Measurements from ENCODE around the gene ACAD10. TPM values are rescaled to one million over a fixed set of nuclear protein-coding genes. Genes with fewer than 3 reads are reported as not detected.
"Not testable (repeated sequence)": the region's sequence is repeated elsewhere in the genome, so short reads cannot be mapped to it uniquely, and the experiment has no call there.

ACAD10 gene
- total and polyA plus RNA-seq, 7 donors: 5.8 to 31.0 (median 12.8) TPM

DNA sequence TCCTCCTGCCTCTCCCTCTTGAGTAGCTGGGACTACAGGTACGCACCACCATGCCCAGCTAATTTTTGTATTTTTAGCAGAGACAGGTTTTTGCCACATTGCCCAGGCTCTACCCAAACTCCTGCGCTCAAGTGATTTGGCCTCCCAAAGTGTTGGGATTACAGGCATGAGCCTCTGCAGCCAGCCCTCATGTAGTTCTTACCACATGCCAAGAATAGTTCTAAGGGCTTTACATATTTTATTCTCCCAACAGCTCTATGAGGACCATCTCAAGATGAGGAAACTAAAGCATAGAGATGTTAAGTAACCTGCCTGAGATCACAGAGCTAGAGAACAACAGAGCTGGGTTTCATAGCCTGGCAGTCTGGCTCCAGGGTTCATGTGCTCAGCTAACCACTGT, 42.9 kb downstream of the ACAD10 start:
- H3K4me3 ChIP-seq: no peak overlapping the region
- no peaks in the 10 kb centered on the region for H3K4me1 ChIP-seq
- intact Hi-C loops (cut with DNase I): no loop called here
- H3K27ac ChIP-seq: no peak overlapping the region
- TF ChIP-seq, protein P1, sequence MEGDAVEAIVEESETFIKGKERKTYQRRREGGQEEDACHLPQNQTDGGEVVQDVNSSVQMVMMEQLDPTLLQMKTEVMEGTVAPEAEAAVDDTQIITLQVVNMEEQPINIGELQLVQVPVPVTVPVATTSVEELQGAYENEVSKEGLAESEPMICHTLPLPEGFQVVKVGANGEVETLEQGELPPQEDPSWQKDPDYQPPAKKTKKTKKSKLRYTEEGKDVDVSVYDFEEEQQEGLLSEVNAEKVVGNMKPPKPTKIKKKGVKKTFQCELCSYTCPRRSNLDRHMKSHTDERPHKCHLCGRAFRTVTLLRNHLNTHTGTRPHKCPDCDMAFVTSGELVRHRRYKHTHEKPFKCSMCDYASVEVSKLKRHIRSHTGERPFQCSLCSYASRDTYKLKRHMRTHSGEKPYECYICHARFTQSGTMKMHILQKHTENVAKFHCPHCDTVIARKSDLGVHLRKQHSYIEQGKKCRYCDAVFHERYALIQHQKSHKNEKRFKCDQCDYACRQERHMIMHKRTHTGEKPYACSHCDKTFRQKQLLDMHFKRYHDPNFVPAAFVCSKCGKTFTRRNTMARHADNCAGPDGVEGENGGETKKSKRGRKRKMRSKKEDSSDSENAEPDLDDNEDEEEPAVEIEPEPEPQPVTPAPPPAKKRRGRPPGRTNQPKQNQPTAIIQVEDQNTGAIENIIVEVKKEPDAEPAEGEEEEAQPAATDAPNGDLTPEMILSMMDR (IDR thresholded peaks at IDR 0.05): no peak
- no peak for TF ChIP-seq EP300 (IDR thresholded peaks at IDR 0.05)
- no peak for TF ChIP-seq POLR2AphosphoS5 (IDR thresholded peaks at IDR 0.05)
- no peak for TF ChIP-seq POLR2A (IDR thresholded peaks at IDR 0.05)
- H3K9me3 ChIP-seq: no peaks in the 10 kb centered on the region
- WGBS, 2 donors: 96 to 100% methylated on average over 2 of the region's 2 CpGs
- no peak for DNase-seq
- no peaks in the 10 kb centered on the region for H3K27me3 ChIP-seq
- H3K36me3 ChIP-seq: peaks cover 4 to 83% (median 13%) of the 10 kb centered on the region in 4 donors

DNA sequence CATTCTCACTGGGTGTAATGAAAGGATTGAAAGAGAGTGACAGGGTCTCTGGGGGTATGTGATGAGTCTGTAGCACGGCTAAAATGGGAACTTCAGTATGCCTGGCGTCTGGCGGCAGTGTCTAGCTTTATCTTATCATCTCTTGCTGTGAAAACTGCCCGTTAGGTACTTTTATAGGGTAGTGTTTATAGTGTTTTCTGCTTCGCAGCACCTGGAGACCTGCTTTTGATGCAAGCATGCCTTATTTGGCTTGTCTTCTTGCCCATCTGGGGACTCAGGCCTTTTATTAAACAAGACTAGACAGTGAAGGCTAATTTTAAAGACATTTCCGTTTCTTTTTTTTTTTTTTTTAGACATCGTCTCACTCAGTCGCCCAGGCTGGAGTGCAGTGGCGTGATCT, 44.6 kb downstream of the ACAD10 start:
- Histone ChIP-seq H3K9me3 (no peaks in the 10 kb centered on the region), H3K27me3 (no peaks in the 10 kb centered on the region), H3K4me1 (no peaks in the 10 kb centered on the region), H3K4me3 (no peak overlapping the region), H3K36me3 (peaks cover 4 to 85% (median 15%) of the 10 kb centered on the region in 4 donors), H3K27ac (no peak overlapping the region)
- intact Hi-C loops (cut with DNase I): no loop called here
- WGBS, 2 donors: 87 to 91% methylated on average over 9 of the region's 9 CpGs
- DNase-seq: no peak
- TF ChIP-seq POLR2A (IDR thresholded peaks at IDR 0.05) (no peak), POLR2AphosphoS5 (IDR thresholded peaks at IDR 0.05) (no peak), EP300 (IDR thresholded peaks at IDR 0.05) (no peak)
- TF ChIP-seq, protein P1 (IDR thresholded peaks at IDR 0.05): no peak

DNA sequence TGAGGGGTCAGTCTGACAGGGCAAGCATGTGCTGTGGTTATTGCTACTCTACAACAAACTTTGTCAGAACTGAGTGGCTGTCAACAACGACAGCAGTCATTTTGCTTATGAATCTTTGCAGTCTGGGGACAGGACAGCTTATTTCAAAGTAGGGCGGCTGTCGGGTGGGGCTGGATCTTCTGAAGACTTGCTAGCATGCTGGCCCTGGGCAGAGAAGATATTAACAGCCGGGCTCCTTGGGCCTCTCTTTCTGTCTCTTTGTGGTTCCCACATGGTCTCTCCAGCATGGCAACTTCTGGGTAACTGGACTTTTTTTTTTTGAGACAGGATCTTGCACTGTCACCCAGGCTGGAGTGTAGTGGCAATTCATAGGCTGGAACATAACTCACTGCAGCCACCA, 46.9 kb downstream of the ACAD10 start:
- no peak for DNase-seq
- 90 to 93% methylated on average over 4 of the region's 4 CpGs for WGBS, 2 donors
- TF ChIP-seq EP300 (IDR thresholded peaks at IDR 0.05) (no peak), POLR2AphosphoS5 (IDR thresholded peaks at IDR 0.05) (no peak), POLR2A (IDR thresholded peaks at IDR 0.05) (no peak)
- TF ChIP-seq, protein P1 (IDR thresholded peaks at IDR 0.05): no peak
- H3K4me1 ChIP-seq: no peaks in the 10 kb centered on the region
- no peaks in the 10 kb centered on the region for H3K9me3 ChIP-seq
- H3K36me3 ChIP-seq: peaks cover 4 to 88% (median 14%) of the 10 kb centered on the region in 4 donors
- intact Hi-C loops (cut with DNase I): no loop called here
- H3K27ac ChIP-seq: no peak overlapping the region
- H3K4me3 ChIP-seq: no peak overlapping the region
- no peaks in the 10 kb centered on the region for H3K27me3 ChIP-seq

DNA sequence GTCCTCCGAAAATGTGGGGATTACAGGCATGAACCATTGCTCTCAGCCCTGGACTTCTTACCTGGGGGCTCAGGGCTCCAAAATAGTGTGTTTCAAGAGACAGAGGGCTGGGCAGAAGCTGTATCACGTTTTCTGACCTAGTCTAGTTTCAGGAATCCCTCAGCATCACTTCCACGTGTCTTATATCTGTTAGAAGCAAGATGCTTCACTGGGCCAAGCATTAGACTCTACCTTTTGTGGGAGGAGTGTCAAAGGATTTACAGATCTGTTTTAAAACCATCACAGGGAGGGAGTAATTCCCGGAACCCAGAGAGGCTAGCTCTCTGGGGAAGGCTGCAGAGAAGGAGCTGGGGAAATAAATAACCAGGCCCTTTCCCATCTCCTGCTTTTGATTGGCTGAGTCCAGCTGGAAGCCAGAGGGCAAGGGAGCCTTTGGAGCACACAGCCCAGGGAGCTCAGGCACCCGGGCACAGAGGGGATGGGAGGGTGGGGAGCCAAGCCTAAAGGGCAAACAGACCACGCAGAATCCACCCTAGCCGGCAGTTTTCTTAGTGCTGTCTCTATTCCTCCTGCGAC, 47.6 kb downstream of the ACAD10 start:
- WGBS, 2 donors: 90 to 92% methylated on average over 8 of the region's 8 CpGs
- Histone ChIP-seq H3K27ac (no peak overlapping the region), H3K9me3 (no peaks in the 10 kb centered on the region), H3K4me1 (no peaks in the 10 kb centered on the region), H3K4me3 (no peak overlapping the region), H3K36me3 (peaks cover 4 to 88% (median 14%) of the 10 kb centered on the region in 4 donors), H3K27me3 (no peaks in the 10 kb centered on the region)
- intact Hi-C loops (cut with DNase I): no loop called here
- DNase-seq: no peak
- TF ChIP-seq, protein P1 (IDR thresholded peaks at IDR 0.05): no peak
- TF ChIP-seq POLR2A (IDR thresholded peaks at IDR 0.05) (no peak), EP300 (IDR thresholded peaks at IDR 0.05) (no peak), POLR2AphosphoS5 (IDR thresholded peaks at IDR 0.05) (no peak)

DNA sequence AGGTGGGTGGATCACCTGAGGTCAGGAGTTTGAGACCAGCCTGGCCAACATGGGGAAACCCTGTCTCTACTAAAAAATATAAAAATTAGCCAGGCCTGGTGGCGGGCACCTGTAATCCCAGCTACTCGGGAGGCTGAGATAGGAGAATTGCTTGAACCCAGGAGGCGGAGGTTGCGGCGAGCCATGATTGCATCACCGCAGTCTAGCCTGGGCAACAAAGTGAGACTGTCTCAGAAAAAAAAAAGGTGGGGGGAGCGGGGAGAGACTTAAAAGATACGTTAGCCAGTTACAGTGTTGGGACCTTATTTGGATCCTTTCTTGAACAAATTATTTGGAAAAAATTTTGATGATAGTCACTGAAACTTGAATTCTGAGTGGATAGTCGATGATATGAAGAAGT, 53.7 kb downstream of the ACAD10 start:
- Histone ChIP-seq H3K4me1 (peaks cover 0 to 21% (median 10%) of the 10 kb centered on the region in 4 donors), H3K36me3 (peaks cover 0 to 39% (median 0%) of the 10 kb centered on the region in 4 donors)
- H3K27me3 ChIP-seq; intact Hi-C loops (cut with DNase I); H3K4me3 ChIP-seq; H3K9me3 ChIP-seq; DNase-seq; H3K27ac ChIP-seq: not testable (repeated sequence)
- 96% methylated on average over 9 of the region's 9 CpGs for WGBS, 2 donors
